GM23248 (cell line): ENCODE data around the gene ANKRD37. TPM values are rescaled to one million over a fixed set of nuclear protein-coding genes. Genes with fewer than 3 reads are reported as not detected.

Source experiments
- DNase-seq: peaks from one replicate; pipeline ENCODE4 v3.0.0-alpha.2; 2015
- H2AFZ ChIP-seq: fragments of 200-600 bp; sonication (generic); 2 replicates; pipeline ENCODE4 v1.6.1; 2016; ENCODE audit warnings: antibody characterized with exemption
- H3F3A ChIP-seq: fragments of 200-600 bp; sonication (generic); 2 replicates; pipeline ENCODE4 v1.6.1; 2016; ENCODE audit warnings: mild to moderate bottlenecking, antibody characterized with exemption, mixed run types; ENCODE audit not compliant: insufficient read depth
- H3K27ac ChIP-seq: fragments of 200-600 bp; sonication (generic); 2 replicates; pipeline ENCODE4 v1.5.1; 2016; ENCODE audit warnings: mild to moderate bottlenecking
- H3K27me3 ChIP-seq: fragments of 200-600 bp; sonication (generic); replicated peaks from 2 replicates; pipeline ENCODE4 v1.6.1; 2016; ENCODE audit warnings: mild to moderate bottlenecking; ENCODE audit not compliant: insufficient read depth
- H3K36me3 ChIP-seq: fragments of 200-600 bp; sonication (generic); 2 replicates; pipeline ENCODE4 v1.6.1; 2016; ENCODE audit warnings: low read depth, mild to moderate bottlenecking
- H3K4me1 ChIP-seq: fragments of 200-600 bp; sonication (generic); 2 replicates; pipeline ENCODE4 v1.6.1; 2016; ENCODE audit warnings: mild to moderate bottlenecking; ENCODE audit not compliant: insufficient read depth
- H3K4me2 ChIP-seq: fragments of 200-600 bp; sonication (generic); one replicate; pipeline ENCODE4 v1.6.1; 2016; ENCODE audit warnings: mild to moderate bottlenecking; ENCODE audit not compliant: unreplicated experiment
- H3K4me3 ChIP-seq: fragments of 200-600 bp; sonication (generic); 2 replicates; pipeline ENCODE4 v1.5.1; 2016; ENCODE audit warnings: mild to moderate bottlenecking
- H3K79me2 ChIP-seq: fragments of 200-600 bp; sonication (generic); 2 replicates; pipeline ENCODE4 v1.6.1; 2016; ENCODE audit warnings: mild to moderate bottlenecking; ENCODE audit not compliant: insufficient read depth
- H3K9ac ChIP-seq: fragments of 200-600 bp; sonication (generic); 2 replicates; pipeline ENCODE4 v1.6.1; 2016; ENCODE audit warnings: mild to moderate bottlenecking
- H3K9me2 ChIP-seq: fragments of 200-600 bp; sonication (generic); 2 replicates; pipeline ENCODE4 v1.6.1; 2016; ENCODE audit warnings: mixed run types, mild to moderate bottlenecking, moderate library complexity; ENCODE audit not compliant: insufficient read depth
- H3K9me3 ChIP-seq: fragments of 200-600 bp; sonication (generic); one replicate; pipeline ENCODE4 v1.6.1; 2017; ENCODE audit warnings: low read depth
- H4K20me1 ChIP-seq: fragments of 200-600 bp; sonication (generic); 2 replicates; pipeline ENCODE4 v1.6.0; 2016; ENCODE audit not compliant: insufficient read depth
- EZH2 ChIP-seq: fragments of 200-600 bp; sonication (generic); IDR thresholded peaks from 2 replicates; pipeline ENCODE4 v1.6.1; 2018; ENCODE audit warnings: antibody characterized with exemption, mild to moderate bottlenecking; ENCODE audit not compliant: insufficient read depth, poor library complexity, severe bottlenecking
- EZH2phosphoT487 ChIP-seq: fragments of 200-600 bp; sonication (generic); IDR thresholded peaks from 2 replicates; pipeline ENCODE4 v1.6.1; 2018; ENCODE audit warnings: antibody characterized with exemption, moderate library complexity, mild to moderate bottlenecking, low read depth; ENCODE audit not compliant: insufficient read depth
- WGBS, 2 experiments: methylation state at CpG; one replicate each; pipeline ENCODE4 v1.1.6; 2015 to 2017; ENCODE audit warnings: low lambda C conversion rate in 2 of 2, low coverage in 1 of 2; ENCODE audit errors: missing lambda C conversion rate in 2 of 2; 5-methylcytosine and 5-hydroxymethylcytosine counted together
- in situ Hi-C: fragments of 300-500 bp; cut with MboI; formaldehyde crosslinking; loops from 2 replicates; pipeline ENCODE4 v1.15.0; 2020
- polyA plus RNA-seq: library from polyadenylated mRNA; unstranded; fragments of >200 nt; fragmentation: Nextera tagmentation; extraction: Ambion mirVana; gene quantifications from 2 replicates; pipeline ENCODE4 v1.2.1, GENCODE V29; 2016
- total RNA-seq: library from RNA; depleted of rRNA; stranded (reverse); fragments of >200 nt; shearing (Covaris generic); gene quantifications from 2 replicates; pipeline ENCODE4 v1.2.3, GENCODE V29; 2014; rRNA removed

Gene ANKRD37
- total RNA-seq, result 4.4 and 11.1 TPM in 2 replicates
- 17.6 and 19.0 TPM in 2 replicates for polyA plus RNA-seq

DNA sequence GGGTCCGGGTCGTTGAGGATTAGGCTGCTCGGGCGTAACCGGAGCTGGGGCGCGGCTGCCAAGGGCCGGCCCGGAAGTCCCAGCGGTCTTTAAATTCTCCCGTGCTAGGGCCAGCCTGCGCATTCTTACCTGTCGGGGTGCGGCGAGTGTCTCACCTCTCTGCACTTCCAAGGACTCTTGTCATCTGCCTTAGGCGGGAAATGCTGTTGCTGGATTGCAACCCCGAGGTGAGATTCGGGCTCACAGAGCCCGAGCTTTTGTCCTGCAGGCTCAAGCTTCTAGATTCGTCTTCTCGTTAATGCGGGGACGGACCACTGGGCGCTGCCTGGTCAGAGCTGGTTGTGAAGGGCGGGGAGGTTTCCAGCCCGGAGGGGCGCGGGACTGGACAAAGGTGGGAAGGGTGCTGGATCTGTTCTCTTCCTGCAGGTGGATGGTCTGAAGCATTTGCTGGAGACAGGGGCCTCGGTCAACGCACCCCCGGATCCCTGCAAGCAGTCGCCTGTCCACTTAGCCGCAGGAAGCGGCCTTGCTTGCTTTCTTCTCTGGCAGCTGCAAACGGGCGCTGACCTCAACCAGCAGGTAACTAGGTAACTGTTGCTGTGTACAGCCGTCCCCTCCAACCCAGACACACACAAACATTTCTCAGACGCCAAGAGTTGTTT, at the start of gene ANKRD37:
ANKRD37 (plus strand) TSS at position 118 of the 662 bp plus-strand sequence; CDS start at position 201, 83 bp downstream.
- H3K4me2 ChIP-seq, result peak within 1 kb of the TSS; percentile 98
- 1 to 2% methylated on average over 38 of the region's 38 CpGs for WGBS, 2 experiments
- peak within 1 kb of the TSS; percentile 93 for H3K4me3 ChIP-seq
- H3K36me3 ChIP-seq, result peaks cover 24% of the 10 kb centered on the region; the same call in 1 of the 2 replicates
- in situ Hi-C loops, result no loop called here
- H4K20me1 ChIP-seq, result no peaks in the 10 kb centered on the region
- H3K27ac ChIP-seq, result peak within 1 kb of the TSS; percentile 81
- no peaks in the 10 kb centered on the region for H3K9me2 ChIP-seq
- no peaks in the 10 kb centered on the region for H3K9me3 ChIP-seq
- H3K4me1 ChIP-seq, result peaks cover 27% of the 10 kb centered on the region
- peak; percentile 71 for DNase-seq
- H3K27me3 ChIP-seq, result no peaks in the 10 kb centered on the region
- no peaks in the 10 kb centered on the region; the same call in 1 of the 2 replicates for H3K79me2 ChIP-seq
- peak within 1 kb of the TSS; percentile 84 for H3K9ac ChIP-seq
- peaks cover 23% of the 10 kb centered on the region for H3F3A ChIP-seq
- TF ChIP-seq EZH2 (no peak), EZH2phosphoT487 (no peak)
- peak within 1 kb of the TSS; percentile 88 for H2AFZ ChIP-seq

DNA sequence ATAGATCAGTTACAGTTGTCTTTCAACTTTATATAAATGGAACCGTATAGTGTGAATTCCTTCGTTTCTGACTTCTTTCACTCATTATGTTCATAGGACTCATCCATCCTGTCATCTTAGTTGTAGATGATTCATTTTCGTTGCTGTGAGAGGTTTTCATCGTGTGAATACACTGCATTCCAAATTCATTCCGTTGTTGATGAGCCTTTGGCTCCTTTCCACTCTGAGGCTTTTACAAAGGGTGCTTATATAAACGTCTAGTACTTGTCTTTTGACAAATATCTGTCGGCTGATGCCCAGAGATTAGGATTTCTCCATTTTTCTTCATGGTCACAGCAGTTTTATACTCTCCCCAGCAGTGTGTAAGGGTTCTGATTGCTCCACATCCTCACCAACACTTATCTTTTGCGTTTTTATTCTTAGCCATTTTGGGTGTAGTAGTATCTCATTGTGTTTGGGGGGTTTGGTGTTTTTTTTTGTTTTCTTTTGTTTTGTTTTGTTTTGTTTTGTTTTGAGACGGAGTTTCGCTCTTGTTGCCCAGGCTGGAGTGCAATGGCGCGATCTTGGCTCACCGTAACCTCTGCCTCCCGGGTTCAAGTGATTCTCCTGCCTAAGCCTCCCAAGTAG, 49.6 kb upstream of the ANKRD37 start:
- no peak overlapping the region for H3K9ac ChIP-seq
- WGBS, 2 experiments, result 92 to 95% methylated on average over 14 of the region's 14 CpGs
- H4K20me1 ChIP-seq, result no peaks in the 10 kb centered on the region
- no peaks in the 10 kb centered on the region for H3K27me3 ChIP-seq
- no peak overlapping the region for H3K4me2 ChIP-seq
- no peaks in the 10 kb centered on the region for H3K79me2 ChIP-seq
- peaks cover 17% of the 10 kb centered on the region for H3F3A ChIP-seq
- H2AFZ ChIP-seq, result no peak overlapping the region
- H3K4me3 ChIP-seq, result no peak overlapping the region
- H3K27ac ChIP-seq, result no peak overlapping the region
- in situ Hi-C loops, result no loop called here
- peaks cover 17% of the 10 kb centered on the region for H3K4me1 ChIP-seq
- no peaks in the 10 kb centered on the region for H3K9me2 ChIP-seq
- H3K36me3 ChIP-seq, result peaks cover 19% of the 10 kb centered on the region; the same call in 1 of the 2 replicates
- no peak for DNase-seq
- no peaks in the 10 kb centered on the region for H3K9me3 ChIP-seq
- TF ChIP-seq EZH2, result no peak
- no peak for TF ChIP-seq EZH2phosphoT487

GRCh38 chr4:185351691-185352090, 45.0 kb upstream of the ANKRD37 start:
- TF ChIP-seq EZH2 (no peak), EZH2phosphoT487 (no peak)
- no peaks in the 10 kb centered on the region for H3K79me2 ChIP-seq
- H3K27me3 ChIP-seq, result no peaks in the 10 kb centered on the region
- no peak overlapping the region for H2AFZ ChIP-seq
- WGBS, 2 experiments, result 97 to 98% methylated on average over 12 to 13 of the region's 13 CpGs
- no peaks in the 10 kb centered on the region for H4K20me1 ChIP-seq
- H3K4me3 ChIP-seq, result no peak overlapping the region
- no peak overlapping the region for H3K27ac ChIP-seq
- 0 out of 2 replicates have a peak, but pooled peaks cover 2% of the 10 kb centered on the region for H3F3A ChIP-seq
- DNase-seq, result no peak
- H3K9me2 ChIP-seq, result no peaks in the 10 kb centered on the region
- peaks cover 14% of the 10 kb centered on the region; the same call in 1 of the 2 replicates for H3K36me3 ChIP-seq
- no peak overlapping the region for H3K4me2 ChIP-seq
- no peak overlapping the region for H3K9ac ChIP-seq
- in situ Hi-C loops, result no loop called here
- no peaks in the 10 kb centered on the region for H3K4me1 ChIP-seq
- no peaks in the 10 kb centered on the region for H3K9me3 ChIP-seq

DNA sequence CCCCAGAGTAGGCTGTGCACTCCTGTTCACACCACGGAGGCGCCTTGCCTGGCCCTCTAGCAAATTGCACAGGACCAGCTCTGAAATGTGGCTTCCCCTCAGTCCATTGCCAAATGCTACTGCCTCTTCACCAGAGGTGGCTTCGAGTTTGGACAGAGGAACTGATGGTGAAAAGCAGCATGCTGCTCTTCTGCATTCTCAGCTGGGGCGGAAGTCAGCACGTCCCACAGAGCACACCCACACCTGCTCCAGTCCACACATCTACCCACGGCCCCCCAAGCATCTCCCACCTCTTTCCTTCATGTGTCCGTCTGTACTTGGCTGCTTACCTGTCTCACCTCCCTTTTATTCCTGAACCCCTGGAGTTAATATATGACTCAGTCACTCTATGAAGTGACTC, 44.4 kb upstream of the ANKRD37 start:
- WGBS, 2 experiments, result 81 to 85% methylated on average over 7 of the region's 7 CpGs
- H3K4me2 ChIP-seq, result no peak overlapping the region
- 0 out of 2 replicates have a peak, but pooled peaks cover 14% of the 10 kb centered on the region for H3K36me3 ChIP-seq
- in situ Hi-C loops, result no loop called here
- no peak overlapping the region for H3K27ac ChIP-seq
- H3K79me2 ChIP-seq, result no peaks in the 10 kb centered on the region
- no peaks in the 10 kb centered on the region for H3K9me3 ChIP-seq
- H3K9ac ChIP-seq, result no peak overlapping the region
- H3F3A ChIP-seq, result 0 out of 2 replicates have a peak, but pooled peaks cover 8% of the 10 kb centered on the region
- no peaks in the 10 kb centered on the region for H3K27me3 ChIP-seq
- TF ChIP-seq EZH2phosphoT487 (no peak), EZH2 (no peak)
- H3K4me3 ChIP-seq, result no peak overlapping the region
- DNase-seq, result no peak
- H3K9me2 ChIP-seq, result no peaks in the 10 kb centered on the region
- H4K20me1 ChIP-seq, result no peaks in the 10 kb centered on the region
- no peaks in the 10 kb centered on the region for H3K4me1 ChIP-seq
- no peak overlapping the region for H2AFZ ChIP-seq
